OCI-LY7 (cell line): Measurements from ENCODE around the gene PLPP1.

ENCODE experiments used
- CTCF ChIP-seq: fragments of 200-600 bp; sonication (generic); conservative IDR thresholded peaks from 2 replicates; pipeline ENCODE4 v1.5.1; 2014; ENCODE audit warnings: mild to moderate bottlenecking, antibody characterized with exemption, low read length, moderate library complexity, mixed read lengths
- EZH2phosphoT487 ChIP-seq: fragments of 200-600 bp; sonication (generic); IDR thresholded peaks from 2 replicates; pipeline ENCODE4 v1.6.1; 2018; ENCODE audit warnings: low read depth, borderline replicate concordance, mild to moderate bottlenecking, mixed run types, antibody characterized with exemption, low read length, moderate library complexity, mixed read lengths

- TF ChIP-seq CTCF (no peak), EZH2phosphoT487 (no peak)
Observed at GRCh38 chr5:55392669-55393068, 142.1 kb downstream of the PLPP1 start.
